B cell (primary cell): ENCODE results near the gene SMIM35.

Experiments
- EZH2 ChIP-seq: IDR thresholded peaks from 2 replicates; pipeline ENCODE4 v1.6.1; 2012; ENCODE audit warnings: borderline replicate concordance, low read depth, mild to moderate bottlenecking, moderate library complexity, low read length; ENCODE audit not compliant: insufficient read depth, poor library complexity, severe bottlenecking
- TF ChIP-seq, protein P1 (sequence below): fragments of 200-600 bp; IDR thresholded peaks from one replicate; pipeline ENCODE4 v1.8.0; 2022; ENCODE audit warnings: antibody characterized with exemption, mild to moderate bottlenecking

DNA sequence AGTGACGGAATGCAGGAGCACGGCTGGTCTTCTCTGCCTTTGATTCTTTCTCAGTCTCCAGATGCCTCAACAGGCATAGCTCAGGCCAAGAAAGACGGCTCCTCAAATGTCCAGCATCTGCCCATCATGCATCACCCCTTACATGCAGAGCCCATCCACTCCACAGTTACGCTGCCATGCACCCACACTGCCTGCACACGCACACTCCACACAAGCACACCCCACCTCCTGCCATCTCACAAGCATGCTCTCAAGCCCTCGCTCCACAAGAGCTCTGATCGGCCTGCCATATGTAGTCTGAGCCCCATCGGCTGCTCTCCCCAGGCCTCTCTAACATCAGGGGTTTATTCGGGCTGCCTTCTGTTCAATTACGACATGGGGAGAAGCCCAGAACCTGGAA is 47.1 kb upstream of the SMIM35 start:
- TF ChIP-seq, protein P1, sequence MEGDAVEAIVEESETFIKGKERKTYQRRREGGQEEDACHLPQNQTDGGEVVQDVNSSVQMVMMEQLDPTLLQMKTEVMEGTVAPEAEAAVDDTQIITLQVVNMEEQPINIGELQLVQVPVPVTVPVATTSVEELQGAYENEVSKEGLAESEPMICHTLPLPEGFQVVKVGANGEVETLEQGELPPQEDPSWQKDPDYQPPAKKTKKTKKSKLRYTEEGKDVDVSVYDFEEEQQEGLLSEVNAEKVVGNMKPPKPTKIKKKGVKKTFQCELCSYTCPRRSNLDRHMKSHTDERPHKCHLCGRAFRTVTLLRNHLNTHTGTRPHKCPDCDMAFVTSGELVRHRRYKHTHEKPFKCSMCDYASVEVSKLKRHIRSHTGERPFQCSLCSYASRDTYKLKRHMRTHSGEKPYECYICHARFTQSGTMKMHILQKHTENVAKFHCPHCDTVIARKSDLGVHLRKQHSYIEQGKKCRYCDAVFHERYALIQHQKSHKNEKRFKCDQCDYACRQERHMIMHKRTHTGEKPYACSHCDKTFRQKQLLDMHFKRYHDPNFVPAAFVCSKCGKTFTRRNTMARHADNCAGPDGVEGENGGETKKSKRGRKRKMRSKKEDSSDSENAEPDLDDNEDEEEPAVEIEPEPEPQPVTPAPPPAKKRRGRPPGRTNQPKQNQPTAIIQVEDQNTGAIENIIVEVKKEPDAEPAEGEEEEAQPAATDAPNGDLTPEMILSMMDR, result no peak
- no peak for TF ChIP-seq EZH2
